CD4-positive, alpha-beta T cell (primary cell): ENCODE measurements around the gene DECR2. TPM values are rescaled to one million over a fixed set of nuclear protein-coding genes. Genes with fewer than 3 reads are reported as not detected.

Experiments
- ATAC-seq: fragments of 200-7000 bp; cut with Tn5 transposase; one replicate; pipeline ENCODE4 v1.10.0; 2022; ENCODE audit warnings: mild to moderate bottlenecking; ENCODE audit not compliant: poor library complexity
- CTCF ChIA-PET: fragments of 350-600 bp; sonication (Branson Sonifier 250); formaldehyde crosslinking; loops from one replicate; lab custom pipeline; 2021; ENCODE audit warnings: antibody characterized with exemption, inconsistent platforms; lab: Charles Lee
- POLR2A ChIA-PET: fragments of 350-600 bp; sonication (Branson Sonifier 250); formaldehyde crosslinking; loops from one replicate; lab custom pipeline; 2021; ENCODE audit warnings: antibody characterized with exemption, inconsistent platforms; lab: Charles Lee
- DNase-seq, 14 experiments: peaks; one replicate each; pipeline ENCODE4 v3.0.0-alpha.2; 2013 to 2020; ENCODE audit warnings: mixed read lengths in 2 of 14
- H3K27ac ChIP-seq, 2 donors: one replicate each; pipeline versions ENCODE4 v1.5.1 to v1.7.0; 2013; ENCODE audit warnings: low read length in 2 of 2, low read depth in 1 of 2, mild to moderate bottlenecking in 1 of 2
- H3K27me3 ChIP-seq, 2 experiments: 1 replicate in 1 of 2; 2 replicates in 1 of 2; pipeline versions ENCODE4 v1.6.1 to v1.7.0; 2013; ENCODE audit warnings: low read length in 2 of 2, control low read depth in 1 of 2, mild to moderate bottlenecking in 1 of 2, moderate library complexity in 1 of 2; ENCODE audit not compliant: insufficient read depth in 2 of 2, control insufficient read depth in 1 of 2
- H3K36me3 ChIP-seq: one replicate; pipeline ENCODE4 v1.6.1; 2013; ENCODE audit warnings: low read length, control low read depth; ENCODE audit not compliant: insufficient read depth
- H3K4me1 ChIP-seq: one replicate; pipeline ENCODE4 v1.6.1; 2013; ENCODE audit warnings: low read length, control low read depth; ENCODE audit not compliant: insufficient read depth
- H3K4me3 ChIP-seq: one replicate; pipeline ENCODE4 v1.5.1; 2013; ENCODE audit warnings: mild to moderate bottlenecking, low read length, moderate library complexity
- H3K9me3 ChIP-seq, 2 experiments: 1 replicate in 1 of 2; 2 replicates in 1 of 2; pipeline versions ENCODE4 v1.6.1 to v1.7.0; 2013; ENCODE audit warnings: low read length in 2 of 2, mild to moderate bottlenecking in 2 of 2, control low read depth in 1 of 2, moderate library complexity in 1 of 2; ENCODE audit not compliant: control insufficient read depth in 1 of 2, insufficient read depth in 1 of 2
- H3K27ac Mint-ChIP-seq: one replicate; pipeline ENCODE4 v1.8.0; 2020; ENCODE audit warnings: mixed read lengths
- H3K27me3 Mint-ChIP-seq: one replicate; pipeline ENCODE4 v1.8.0; 2021; ENCODE audit warnings: mixed read lengths
- H3K36me3 Mint-ChIP-seq: one replicate; pipeline ENCODE4 v1.8.0; 2021; ENCODE audit warnings: low read depth, mixed read lengths
- H3K4me1 Mint-ChIP-seq: one replicate; pipeline ENCODE4 v1.8.0; 2021; ENCODE audit warnings: low read depth, mixed read lengths
- H3K4me3 Mint-ChIP-seq: one replicate; pipeline ENCODE4 v1.8.0; 2020; ENCODE audit warnings: mild to moderate bottlenecking, mixed read lengths
- H3K9me3 Mint-ChIP-seq: one replicate; pipeline ENCODE4 v1.8.0; 2020; ENCODE audit warnings: mixed read lengths
- CTCF ChIP-seq: fragments of 200-600 bp; IDR thresholded peaks from one replicate; pipeline ENCODE4 v1.8.0; 2022; ENCODE audit warnings: antibody characterized with exemption, mild to moderate bottlenecking
- intact Hi-C, 2 experiments: fragments of 100-400 bp; cut with DNase I in 1 of 2; cut with micrococcal nuclease in 1 of 2; formaldehyde crosslinking; loops; one replicate each; pipeline versions ENCODE4 v1.15.1 to v1.9.0; 2023 to 2025; cut with DNase I, micrococcal nuclease
- total RNA-seq, 174 experiments: library from RNA in 2 of 174; stranded (reverse) in 2 of 174; gene quantifications; one replicate each; pipeline ENCODE4 v1.2.3 and lab custom pipeline; 2021 to 2026

The DECR2 gene
- total RNA-seq, 2 experiments from 2014 or later, result 5.7 to 7.0 TPM

- Mint-ChIP-seq H3K4me1 (peaks cover 26% of the 10 kb centered on the region), H3K27me3 (no peaks in the 10 kb centered on the region), H3K4me3 (peak overlapping the region; percentile 94), H3K36me3 (peaks cover 22% of the 10 kb centered on the region), H3K9me3 (no peaks in the 10 kb centered on the region), H3K27ac (peak overlapping the region; percentile 98)
- H3K36me3 ChIP-seq, result peaks cover 29% of the 10 kb centered on the region
- TF ChIP-seq CTCF, result no peak
- ATAC-seq (no peak), DNase-seq (no peak)
- POLR2A ChIA-PET, result interaction anchor here (0.5 to 5.9 kb wide), 9 partner anchors 8 to 198 kb away, joined by 3 to 60 read pairs (median 5); partner anchors contain the start of genes AXIN1, DECR2 and MRPL28
- CTCF ChIA-PET, result no interaction called here
- peak overlapping the region; percentile 73 for H3K4me3 ChIP-seq
- H3K27me3 ChIP-seq, result no peaks in the 10 kb centered on the region
- H3K4me1 ChIP-seq, result peaks cover 53% of the 10 kb centered on the region
- H3K27ac ChIP-seq, result peak overlapping the region; percentile 40 to 71
- no peaks in the 10 kb centered on the region for H3K9me3 ChIP-seq
- intact Hi-C loops, result no loop called here
Measured at GRCh38 chr16:379183-379960, 22.3 kb upstream of the DECR2 start.

GRCh38 chr16:379961-380761 lies 21.5 kb upstream of the DECR2 start:
- H3K27ac Mint-ChIP-seq, result peak overlapping the region; percentile 98
- DNase-seq (peak in 8 of 14 experiments; percentile 23 to 72 (median 49)), ATAC-seq (peak; percentile 40)
- H3K4me3 Mint-ChIP-seq, result peak overlapping the region; percentile 94
- H3K27me3 Mint-ChIP-seq, result no peaks in the 10 kb centered on the region
- POLR2A ChIA-PET, result interaction anchor here (0.8 to 5.9 kb wide), 9 partner anchors 9 to 273 kb away, joined by 3 to 60 read pairs (median 7); partner anchors contain the start of genes AXIN1, DECR2, MRPL28 and RAB11FIP3
- H3K4me1 Mint-ChIP-seq, result peaks cover 26% of the 10 kb centered on the region
- CTCF ChIA-PET, result no interaction called here
- intact Hi-C loops, result loop anchor here in 1 of 2 experiments (5.0 kb wide), 1 partner anchor 147 kb away; the partner anchor contains the start of gene CAPN15
- Histone ChIP-seq H3K9me3 (no peaks in the 10 kb centered on the region), H3K36me3 (peaks cover 21% of the 10 kb centered on the region), H3K27ac (peak overlapping the region in 1 of 2 donors; percentile 71), H3K27me3 (no peaks in the 10 kb centered on the region), H3K4me1 (peaks cover 53% of the 10 kb centered on the region), H3K4me3 (peak overlapping the region; percentile 73)
- H3K9me3 Mint-ChIP-seq, result no peaks in the 10 kb centered on the region
- peaks cover 22% of the 10 kb centered on the region for H3K36me3 Mint-ChIP-seq
- TF ChIP-seq CTCF, result no peak

GRCh38 chr16:380762-381011 lies 21.0 kb upstream of the DECR2 start:
- ChIA-PET CTCF (no interaction called here), POLR2A (interaction anchor here (1.0 to 5.9 kb wide), 7 partner anchors 10 to 274 kb away, joined by 3 to 60 read pairs (median 11); partner anchors contain the start of genes AXIN1, DECR2, MRPL28 and RAB11FIP3)
- no peak for ATAC-seq
- H3K4me3 ChIP-seq, result peak overlapping the region; percentile 73
- TF ChIP-seq CTCF, result no peak
- intact Hi-C loops, result loop anchor here in 1 of 2 experiments (1.0 to 5.0 kb wide), 2 partner anchors 10 to 147 kb away; partner anchors contain the start of genes CAPN15 and MRPL28
- peaks cover 53% of the 10 kb centered on the region for H3K4me1 ChIP-seq
- peaks cover 22% of the 10 kb centered on the region for H3K36me3 Mint-ChIP-seq
- H3K9me3 Mint-ChIP-seq, result no peaks in the 10 kb centered on the region
- peak overlapping the region; percentile 98 for H3K27ac Mint-ChIP-seq
- H3K9me3 ChIP-seq, result no peaks in the 10 kb centered on the region
- H3K27me3 ChIP-seq, result no peaks in the 10 kb centered on the region
- no peaks in the 10 kb centered on the region for H3K27me3 Mint-ChIP-seq
- H3K4me3 Mint-ChIP-seq, result peak overlapping the region; percentile 94
- no peak for DNase-seq
- H3K4me1 Mint-ChIP-seq, result peaks cover 26% of the 10 kb centered on the region
- H3K36me3 ChIP-seq, result peaks cover 20% of the 10 kb centered on the region
- peak overlapping the region in 1 of 2 donors; percentile 64 for H3K27ac ChIP-seq
